Effector CD8-positive, alpha-beta T cell (primary cell): ENCODE data around the gene ARMCX2.
"Not testable (repeated sequence)": the region's sequence is repeated elsewhere in the genome, so short reads cannot be mapped to it uniquely, and the experiment has no call there.

Experiments
- DNase-seq: peaks from one replicate; lab custom pipeline; 2025; lab: John Stamatoyannopoulos, UW
- total RNA-seq, 4 experiments: gene quantifications; one replicate each; lab custom pipeline; 2026; lab: John Stamatoyannopoulos, UW

ARMCX2 gene
- total RNA-seq: 1.6 to 12.9 (median 5.1) reads per million in 4 experiments

DNA sequence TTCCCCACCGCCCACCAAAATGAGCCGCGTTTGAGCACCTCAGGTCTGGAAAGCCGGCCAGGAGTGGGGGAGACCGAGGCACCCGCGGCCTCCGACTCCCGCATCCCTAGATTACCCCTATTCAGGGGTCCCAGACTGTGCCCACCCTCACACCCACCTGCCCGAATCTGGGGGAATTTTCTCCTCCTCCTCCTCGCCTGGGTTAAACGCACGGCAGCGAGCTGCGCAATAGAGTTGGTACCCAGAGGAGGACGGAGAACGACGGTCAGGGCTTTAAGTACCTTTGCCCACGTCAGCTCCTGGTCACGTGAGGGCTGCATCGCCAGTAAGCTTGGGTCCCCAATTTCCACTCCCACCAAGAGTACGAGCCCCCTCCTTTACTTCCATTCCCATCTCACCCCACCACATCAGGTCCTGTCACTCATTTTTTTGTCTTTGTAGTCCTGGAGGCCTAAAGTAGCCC, at the start of gene ARMCX2:
Gene ARMCX2, minus strand, starts transcription at position 250 of the 463 bp plus-strand sequence. CDS start 2,262 bp downstream, outside the sequence.
- peak; percentile 0 for DNase-seq

DNA sequence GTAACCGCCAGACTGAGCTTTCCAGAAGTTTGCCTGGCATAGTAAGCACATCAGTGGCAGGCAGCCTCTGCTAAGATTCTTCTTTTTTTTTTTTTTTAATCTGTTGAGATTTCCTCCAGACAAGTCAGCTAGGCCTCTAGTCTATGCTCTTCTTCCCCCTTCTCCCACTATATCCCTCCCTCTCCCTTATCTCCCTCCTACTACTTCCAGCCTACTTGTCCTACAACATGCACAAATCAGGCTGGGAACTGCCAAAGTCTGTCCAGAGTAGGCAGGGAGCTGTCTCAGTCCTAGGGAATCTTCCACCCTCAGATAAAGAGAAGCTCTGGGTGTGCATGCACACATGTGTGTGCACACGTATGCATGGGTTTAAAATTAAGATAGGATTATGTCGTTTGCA, 49.7 kb upstream of the ARMCX2 start:
- no peak for DNase-seq

DNA sequence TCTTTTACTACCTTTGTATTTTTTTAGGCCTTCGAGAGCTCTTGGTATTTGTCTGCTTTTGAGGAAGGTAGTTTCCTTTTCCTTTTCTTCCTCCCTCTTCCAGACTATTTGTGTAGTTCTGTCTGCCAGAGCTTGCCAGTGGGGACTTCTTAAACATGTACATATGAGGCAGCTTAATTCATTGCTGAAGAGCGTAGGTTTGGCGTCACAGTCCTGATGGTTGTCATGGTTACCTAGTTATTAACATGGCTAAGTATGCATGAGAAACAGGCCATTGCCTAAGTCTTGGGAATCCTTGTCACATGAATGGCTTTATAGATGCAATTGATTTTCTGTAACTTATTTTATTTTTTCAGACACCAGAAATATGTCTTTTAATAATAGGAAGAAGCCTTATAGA, 48.5 kb upstream of the ARMCX2 start:
- DNase-seq: no peak

DNA sequence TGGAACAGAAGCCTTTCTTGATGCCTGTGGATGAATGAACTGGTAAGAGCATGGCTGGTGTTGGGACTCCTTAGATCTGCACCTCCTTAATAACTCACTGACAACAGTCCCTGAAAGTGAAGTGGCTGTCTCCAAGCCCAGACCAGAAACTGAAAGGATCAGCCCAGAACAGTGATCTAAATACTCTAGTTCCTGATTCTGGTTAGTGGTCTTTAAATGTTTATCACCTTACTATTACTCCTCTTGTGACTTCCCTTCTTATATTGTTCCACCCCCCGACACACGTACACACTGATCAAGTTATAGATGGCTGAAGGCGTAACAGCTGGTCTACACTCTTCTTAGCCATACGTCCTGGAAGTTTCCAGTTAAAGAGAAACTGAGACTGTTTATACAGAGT, 33.8 kb upstream of the ARMCX2 start:
- no peak for DNase-seq

DNA sequence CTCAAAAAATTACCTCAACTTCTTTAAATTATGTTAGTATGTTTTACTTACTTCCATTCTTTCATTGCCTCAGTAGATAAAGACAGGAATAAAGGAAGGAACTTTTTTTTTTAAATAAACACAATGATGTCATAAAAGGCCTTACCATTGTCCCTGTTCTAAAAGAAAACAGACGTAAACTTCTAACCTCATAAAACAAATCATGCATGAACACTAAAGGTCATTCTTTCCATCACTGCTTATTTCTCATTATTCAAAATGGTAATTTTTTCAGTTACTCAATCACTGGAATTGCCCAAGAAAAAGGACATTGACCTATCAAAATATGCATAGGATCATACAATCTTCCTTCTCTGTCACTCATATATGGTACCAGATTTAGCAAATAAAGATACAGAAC, 32.2 kb upstream of the ARMCX2 start:
- DNase-seq: no peak

DNA sequence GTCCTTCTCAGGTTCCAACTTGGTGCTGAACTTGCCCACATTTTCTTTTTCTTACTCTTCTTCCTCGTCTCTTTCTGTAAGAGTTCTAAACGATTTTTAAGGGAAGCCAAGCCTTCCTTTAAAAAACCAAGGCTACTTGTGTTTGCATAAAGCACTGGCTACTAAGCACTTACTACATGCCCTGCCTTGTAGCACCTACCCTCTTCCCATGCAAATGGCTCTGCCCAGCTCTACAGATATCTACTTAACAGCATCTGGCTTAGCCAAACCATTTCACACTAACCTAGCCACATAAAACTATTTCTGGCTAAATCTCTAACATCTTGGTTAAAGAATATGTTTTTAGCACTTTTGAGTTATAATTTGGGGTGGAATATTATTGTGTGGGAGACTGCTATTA, 26.9 kb upstream of the ARMCX2 start:
- DNase-seq: no peak

DNA sequence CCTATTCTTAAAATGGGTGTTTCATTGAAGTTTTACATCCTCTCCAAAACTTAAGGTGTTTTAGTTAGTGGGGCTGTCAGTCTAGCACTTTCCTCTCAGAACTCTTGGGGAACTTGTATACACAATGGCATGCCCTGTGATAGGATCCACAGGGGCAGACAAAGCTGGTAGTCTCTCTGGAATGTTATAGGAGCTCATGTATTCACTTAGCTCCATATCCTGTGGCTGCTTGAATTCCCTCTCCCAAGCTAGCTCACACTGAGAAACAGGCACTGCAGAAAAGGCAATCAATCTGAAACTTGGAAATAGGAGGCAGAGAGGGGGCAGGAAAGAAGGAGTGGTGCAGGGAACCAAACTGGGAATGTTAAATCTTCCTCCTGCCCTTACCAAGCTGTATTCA, 26.3 kb upstream of the ARMCX2 start:
- DNase-seq: no peak

DNA sequence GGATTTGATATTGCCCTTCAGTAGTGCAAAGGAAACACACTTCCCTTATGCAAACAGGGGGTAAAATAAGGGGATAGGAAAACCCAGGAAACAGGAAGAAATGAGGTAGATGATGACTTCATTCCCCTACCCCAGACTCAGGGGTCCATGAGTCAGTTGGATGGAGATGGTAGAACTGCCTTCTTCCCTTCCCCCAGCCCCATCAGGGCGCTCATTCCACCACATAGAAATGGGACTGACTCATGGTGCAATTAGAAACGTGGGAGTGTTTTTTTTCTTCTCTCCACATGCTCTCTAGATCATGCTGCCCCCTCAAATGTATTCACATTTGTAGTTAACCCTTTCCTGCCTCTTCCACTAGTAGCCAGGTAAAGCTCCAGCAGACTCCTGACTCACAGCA, 23.1 kb upstream of the ARMCX2 start:
- DNase-seq: no peak

DNA sequence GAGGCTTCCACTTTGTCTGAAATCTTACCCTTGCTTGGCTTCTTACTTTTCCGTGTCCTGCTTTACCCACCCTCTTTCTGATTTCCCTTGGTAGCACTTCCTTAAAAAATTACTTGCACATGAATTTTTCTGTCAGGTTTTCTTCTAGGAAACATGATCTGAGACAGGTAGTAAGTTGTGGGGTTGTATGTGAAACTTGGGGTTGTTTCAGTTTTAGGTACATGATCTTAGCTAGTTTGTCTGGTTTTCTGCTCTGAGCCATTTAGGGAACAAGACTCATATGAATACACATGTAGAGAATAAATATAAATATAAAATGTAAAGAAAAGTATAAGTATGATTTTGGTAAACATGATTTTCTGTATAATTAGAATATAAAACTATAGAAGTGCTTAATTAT, 17.4 kb upstream of the ARMCX2 start:
- DNase-seq: no peak

DNA sequence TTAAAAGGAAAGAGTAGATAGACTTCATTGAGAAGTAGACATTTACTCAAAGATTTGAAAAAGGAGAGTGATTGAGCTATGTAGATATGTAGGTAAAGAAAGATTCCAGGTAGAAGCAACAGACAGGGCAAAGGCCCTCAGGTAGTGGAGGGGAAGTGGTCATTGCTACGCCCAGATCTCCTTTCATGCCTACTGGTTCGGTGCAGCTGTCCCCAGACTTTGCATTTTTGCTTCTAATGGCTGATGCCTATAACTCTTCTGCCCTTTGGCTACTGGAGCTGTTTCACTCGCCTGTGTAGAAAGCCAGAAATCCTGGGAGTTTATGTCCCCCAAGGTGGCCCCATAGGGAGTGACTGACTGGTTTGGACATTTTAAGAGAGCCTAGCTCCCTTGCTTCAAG, 16.9 kb upstream of the ARMCX2 start:
- DNase-seq: no peak

DNA sequence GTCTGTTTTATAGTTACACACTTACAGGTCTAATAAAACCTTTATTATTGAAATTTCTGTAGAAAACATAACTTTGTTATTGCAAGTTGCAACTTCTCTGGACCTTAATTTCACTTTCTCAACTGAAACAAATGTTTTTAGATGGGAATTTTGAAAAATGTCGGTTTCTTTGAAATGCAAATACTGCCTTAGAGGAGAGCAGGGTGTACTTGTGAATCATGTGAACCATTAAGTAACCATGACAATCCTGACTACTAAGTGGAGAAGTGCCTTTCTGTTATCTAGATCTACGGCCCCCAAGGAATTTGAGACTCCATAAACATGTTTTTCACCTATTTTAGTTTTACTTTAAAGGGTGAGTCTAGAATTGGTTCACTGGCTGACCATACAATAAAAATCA, 8.5 kb upstream of the ARMCX2 start:
- DNase-seq: no peak

DNA sequence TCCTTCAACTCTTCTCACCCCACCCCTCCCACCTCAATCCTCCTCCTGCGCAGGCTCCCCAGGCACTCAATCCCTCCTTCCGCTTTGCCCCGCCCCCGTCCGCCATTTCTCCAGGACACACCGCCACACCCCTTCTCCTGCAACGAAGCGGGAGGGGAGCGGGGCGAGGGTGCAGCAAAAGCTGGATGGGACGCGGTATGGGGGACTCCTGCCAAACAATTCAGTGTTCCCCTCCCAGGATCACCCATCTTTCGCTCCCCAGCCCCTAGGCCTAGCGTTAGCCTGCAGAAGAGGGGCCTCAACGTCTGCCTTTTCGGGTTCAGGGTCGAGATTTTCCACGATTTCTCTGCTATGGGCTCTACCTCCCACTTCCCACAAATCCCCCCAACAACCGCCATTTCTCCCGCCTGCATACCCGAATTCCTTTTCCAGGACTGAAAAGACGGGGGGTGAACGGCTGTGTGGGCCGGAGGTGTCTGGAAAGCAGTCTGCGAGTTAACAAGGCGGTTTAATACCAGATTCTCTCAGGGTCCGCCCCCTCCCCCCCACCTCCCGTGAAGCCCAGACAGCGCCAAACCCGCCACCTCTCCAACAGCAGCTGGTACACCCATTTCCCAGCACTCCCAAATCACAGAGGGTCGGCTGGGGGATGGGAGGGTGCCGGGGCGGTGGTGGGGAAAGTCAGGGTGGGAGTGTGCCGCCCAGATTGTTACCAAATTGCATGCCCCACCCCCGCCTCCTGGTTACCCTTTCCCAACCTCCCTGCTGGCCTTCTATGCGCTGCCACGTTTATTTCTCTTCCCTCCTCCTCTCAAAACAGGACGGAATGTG, 774 bp downstream of the ARMCX2 start:
- DNase-seq: peak; percentile 49

DNA sequence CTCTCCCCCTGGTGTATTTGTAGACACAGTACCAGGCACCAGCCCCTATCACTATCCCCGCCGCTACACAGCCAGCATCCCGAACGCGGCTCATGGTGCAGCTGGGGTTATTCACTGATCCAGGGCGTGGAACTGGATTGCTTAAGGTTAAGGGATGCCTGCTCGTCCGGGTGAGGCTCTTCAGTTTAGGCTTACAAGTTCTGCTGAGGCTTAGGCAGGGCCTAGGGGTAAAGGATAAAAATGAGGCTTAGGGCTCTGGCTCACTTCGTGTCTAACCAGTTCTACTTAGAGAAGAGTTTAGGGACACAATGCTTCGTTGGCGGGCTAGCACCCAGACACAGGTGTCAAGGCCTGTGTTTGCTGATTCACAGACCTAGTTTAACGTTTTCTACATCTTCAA, 2.2 kb downstream of the ARMCX2 start:
- no peak for DNase-seq

DNA sequence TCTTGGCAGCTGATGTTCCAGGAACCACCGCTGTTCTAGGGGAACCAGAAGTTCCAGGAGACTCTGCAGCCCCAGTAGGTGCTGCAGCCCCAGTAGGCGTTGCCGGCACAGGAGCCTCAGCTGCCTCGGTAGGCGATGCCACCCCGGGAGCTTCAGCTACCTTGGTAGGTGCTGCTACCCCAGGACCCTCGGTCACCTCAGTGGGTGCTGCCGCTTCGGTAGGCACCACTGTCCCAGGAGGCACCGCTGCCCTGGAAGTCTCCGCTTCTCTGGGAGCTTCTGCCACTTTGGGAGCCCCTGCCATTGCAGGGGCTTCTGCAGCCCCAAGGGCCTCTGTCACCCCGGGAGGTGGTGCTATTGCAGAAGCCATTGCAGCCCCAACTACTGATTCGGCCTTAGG, 2.8 kb downstream of the ARMCX2 start:
- no peak for DNase-seq

DNA sequence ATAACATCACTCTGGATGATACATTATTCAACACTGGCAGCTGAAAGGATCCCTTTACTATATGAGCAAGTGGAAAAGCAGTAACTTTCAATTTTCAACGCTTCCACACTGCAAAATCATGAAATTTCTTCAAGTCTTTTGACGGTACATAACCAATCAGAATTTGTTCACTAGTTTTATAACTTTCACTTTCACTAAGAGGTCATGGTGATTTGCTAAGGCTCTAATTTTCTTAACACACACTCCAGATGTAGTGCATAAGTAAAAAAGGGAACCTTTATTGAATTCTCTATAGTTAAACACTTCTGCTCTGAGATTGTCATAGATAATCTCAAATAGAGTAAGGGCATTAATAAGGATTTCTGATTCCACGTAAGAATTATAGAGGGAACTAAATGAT, 4.1 kb downstream of the ARMCX2 start:
- DNase-seq: no peak

DNA sequence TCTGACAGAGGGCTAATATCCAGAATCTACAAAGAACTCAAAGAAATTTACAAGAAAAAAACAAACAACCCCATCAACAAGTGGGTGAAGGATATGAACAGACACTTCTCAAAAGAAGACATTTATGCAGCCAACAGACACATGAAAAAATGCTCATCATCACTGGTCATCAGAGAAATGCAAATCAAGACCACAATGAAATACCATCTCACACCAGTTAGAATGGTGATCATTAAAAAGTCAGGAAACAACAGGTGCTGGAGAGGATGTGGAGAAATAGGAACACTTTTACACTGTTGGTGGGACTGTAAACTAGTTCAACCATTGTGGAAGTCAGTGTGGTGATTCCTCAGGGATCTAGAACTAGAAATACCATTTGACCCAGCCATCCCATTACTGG, 11.9 kb downstream of the ARMCX2 start:
- not testable (repeated sequence) for DNase-seq

DNA sequence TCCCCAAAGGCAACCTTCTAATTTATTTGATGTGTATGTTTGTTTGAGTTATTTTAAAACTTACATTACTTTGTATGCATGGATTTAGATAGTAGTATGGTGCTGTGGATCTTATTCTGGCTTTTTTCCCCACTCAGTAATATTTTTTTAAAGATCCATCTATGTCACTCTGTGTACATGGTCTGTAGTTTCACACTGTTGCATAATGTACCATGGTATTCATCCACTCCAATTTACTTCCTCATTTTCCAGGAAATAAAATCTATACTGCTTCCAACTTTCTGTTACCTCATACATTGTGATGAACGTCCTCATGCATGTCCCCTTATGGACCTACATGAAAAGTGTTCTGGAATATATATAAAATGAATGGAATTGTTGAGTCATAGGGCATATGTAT, 17.6 kb downstream of the ARMCX2 start:
- no peak for DNase-seq

DNA sequence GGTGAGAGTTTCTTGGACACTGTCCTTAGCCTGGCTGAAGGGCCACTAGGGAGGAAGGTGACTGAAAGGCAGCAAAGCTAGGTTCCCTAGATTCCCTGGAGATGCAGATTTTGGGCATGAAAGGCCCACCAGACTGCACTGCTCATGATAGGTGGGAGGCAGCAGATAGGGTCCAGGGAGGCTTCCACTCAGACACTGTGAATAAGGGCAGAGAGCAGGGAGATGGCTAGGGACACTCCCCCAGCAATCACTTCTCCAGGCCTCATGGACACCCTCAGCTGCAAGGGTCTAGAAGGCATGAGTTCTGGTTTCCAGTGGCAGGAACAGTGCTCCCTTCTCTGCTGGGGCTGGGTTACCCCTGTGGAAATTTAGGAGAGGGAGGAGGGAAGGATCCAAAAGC, 20.1 kb downstream of the ARMCX2 start:
- DNase-seq: no peak

DNA sequence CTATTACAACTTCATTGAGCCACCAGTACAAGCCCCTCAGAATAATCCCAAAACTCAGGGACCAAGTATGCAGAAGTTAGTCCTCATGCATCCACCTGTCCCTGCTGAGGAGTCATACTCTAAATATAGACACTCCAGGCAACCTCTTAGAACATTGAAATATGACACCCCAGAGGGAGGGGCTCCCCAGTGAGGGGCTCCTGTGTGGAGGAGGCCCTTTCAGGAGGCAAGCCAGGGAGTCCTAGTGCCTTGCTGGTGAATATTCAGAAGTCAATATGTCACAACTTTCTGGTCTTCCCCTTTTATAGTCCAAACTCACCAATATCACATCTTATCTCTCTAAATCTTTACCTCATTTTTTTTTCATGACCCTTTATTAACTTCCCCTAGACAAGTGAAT, 40.3 kb downstream of the ARMCX2 start:
- DNase-seq: no peak

DNA sequence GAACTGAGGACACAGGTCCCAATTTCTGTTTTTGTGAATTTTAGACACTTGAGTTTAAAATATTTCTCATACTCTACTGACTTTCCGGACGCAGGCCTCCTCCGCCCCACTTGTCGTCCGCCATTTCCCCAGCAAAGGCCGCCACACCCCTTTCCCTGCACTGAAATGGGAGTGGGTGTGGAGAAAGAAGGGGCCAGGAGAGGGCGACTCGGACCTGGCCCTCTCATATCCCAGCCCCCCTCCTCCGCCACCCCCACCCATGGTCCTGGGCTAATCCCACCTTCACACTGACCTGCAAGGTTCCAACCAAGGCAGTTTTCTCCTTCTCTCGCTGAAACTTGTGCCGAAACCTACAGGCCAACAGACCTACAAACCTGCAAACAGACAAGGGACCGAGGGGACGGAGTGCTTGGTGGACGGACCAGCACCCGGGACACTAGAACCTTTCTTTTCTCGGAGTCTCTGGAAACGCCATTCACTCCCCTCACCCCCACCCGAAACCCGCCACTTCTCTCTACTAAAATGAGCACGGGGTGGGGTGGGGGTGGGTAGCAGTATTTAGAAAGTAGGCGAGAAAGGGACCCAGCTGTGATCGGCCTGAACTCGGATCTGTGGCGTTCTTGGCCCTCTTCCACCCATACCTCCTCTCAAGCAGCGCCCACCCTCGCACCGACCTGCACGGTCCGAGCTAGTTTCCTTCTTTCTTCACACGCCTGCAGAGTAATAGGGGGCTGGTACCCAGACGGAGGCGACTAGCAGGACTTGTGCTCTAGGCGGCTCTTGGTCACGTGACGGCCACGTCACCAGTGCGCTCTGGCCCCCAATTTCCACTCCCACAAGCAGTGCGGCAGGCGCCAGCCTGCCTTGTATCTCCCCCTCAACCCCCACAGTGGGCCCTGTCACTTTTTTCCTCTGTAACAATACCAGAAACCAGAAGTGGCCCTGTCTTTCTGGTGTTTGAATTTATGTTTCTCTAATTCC, 42.1 kb downstream of the ARMCX2 start, which contains the start of gene ARMCX6:
Gene ARMCX6, minus strand, starts transcription at position 790 of the 981 bp plus-strand sequence. CDS start 1,380 bp downstream, outside the sequence.
- peak; percentile 61 for DNase-seq

DNA sequence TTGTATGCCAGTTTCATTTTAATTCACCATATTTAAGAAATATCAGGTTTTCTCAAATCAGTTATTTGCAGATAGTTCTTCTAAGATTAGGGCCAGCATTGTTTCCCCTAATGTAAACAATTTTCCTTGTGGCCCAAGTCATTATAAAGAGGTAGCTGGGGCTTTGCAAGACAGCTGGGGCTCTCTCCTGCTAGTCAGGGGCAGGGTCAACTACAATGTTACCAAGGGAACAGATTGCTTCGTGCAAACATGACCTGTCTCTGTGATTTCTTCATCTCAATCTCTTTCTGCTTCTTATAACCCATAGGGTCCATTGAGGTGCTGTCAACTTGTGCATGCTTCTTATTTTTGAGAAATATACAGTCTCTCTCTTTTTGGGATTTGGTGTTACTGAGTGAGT, 53.9 kb downstream of the ARMCX2 start:
- no peak for DNase-seq
